Measurements from ENCODE around the gene NKG7.

DNA sequence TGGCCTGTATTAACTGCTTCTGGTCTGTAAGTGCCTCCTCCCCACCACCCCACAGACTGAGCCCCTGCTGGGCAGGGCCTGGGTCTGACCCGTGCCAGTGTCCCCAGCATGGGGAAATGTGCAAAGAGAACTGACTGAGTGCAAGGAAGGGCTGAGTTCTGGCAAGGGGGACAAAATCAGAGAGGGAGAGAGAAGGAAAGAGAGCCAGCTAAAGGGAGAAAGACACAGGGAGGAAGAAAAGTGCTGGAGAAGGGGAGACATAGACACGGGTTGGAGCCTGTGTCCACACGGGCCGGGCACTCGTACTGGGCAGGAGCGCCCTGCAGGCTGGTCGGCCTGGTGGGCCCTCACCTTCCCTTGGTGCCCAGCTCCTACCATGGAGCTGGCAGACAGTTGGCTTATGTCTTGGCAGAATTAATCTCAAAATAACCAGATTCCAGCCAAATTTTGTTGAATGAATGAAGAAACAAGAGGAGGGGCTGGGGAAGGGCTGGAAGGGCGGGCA, 1.2 kb downstream of the NKG7 start:
- no peak for TF ChIP-seq POLR2A (IDR thresholded peaks at IDR 0.05)
- TF ChIP-seq, protein P1, sequence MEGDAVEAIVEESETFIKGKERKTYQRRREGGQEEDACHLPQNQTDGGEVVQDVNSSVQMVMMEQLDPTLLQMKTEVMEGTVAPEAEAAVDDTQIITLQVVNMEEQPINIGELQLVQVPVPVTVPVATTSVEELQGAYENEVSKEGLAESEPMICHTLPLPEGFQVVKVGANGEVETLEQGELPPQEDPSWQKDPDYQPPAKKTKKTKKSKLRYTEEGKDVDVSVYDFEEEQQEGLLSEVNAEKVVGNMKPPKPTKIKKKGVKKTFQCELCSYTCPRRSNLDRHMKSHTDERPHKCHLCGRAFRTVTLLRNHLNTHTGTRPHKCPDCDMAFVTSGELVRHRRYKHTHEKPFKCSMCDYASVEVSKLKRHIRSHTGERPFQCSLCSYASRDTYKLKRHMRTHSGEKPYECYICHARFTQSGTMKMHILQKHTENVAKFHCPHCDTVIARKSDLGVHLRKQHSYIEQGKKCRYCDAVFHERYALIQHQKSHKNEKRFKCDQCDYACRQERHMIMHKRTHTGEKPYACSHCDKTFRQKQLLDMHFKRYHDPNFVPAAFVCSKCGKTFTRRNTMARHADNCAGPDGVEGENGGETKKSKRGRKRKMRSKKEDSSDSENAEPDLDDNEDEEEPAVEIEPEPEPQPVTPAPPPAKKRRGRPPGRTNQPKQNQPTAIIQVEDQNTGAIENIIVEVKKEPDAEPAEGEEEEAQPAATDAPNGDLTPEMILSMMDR (IDR thresholded peaks at IDR 0.05): no peak
